ENCODE results near the gene MYRFL.

GRCh38 chr12:69998922-69999321, 173.9 kb downstream of the MYRFL start:
- TF ChIP-seq CTCF (IDR thresholded peaks at IDR 0.05) (no peak), JUN (CRISPR knock-in tag; IDR thresholded peaks at IDR 0.05) (no peak), IRF1 (CRISPR knock-in tag; IDR thresholded peaks at IDR 0.05) (no peak), ZNF138 (CRISPR knock-in tag; conservative IDR thresholded peaks at IDR 0.05) (no peak), FOXP4 (CRISPR knock-in tag; IDR thresholded peaks at IDR 0.05) (no peak), ZNF423 (CRISPR knock-in tag; IDR thresholded peaks at IDR 0.05) (no peak), GABPB1 (CRISPR knock-in tag; IDR thresholded peaks at IDR 0.05) (no peak), ZNF512 (CRISPR knock-in tag; IDR thresholded peaks at IDR 0.05; ENCODE audit: borderline replicate concordance) (no peak), ATF3 (CRISPR knock-in tag; conservative IDR thresholded peaks at IDR 0.05) (no peak), ZBTB21 (CRISPR knock-in tag; IDR thresholded peaks at IDR 0.05; ENCODE audit: borderline replicate concordance) (no peak), ZNF416 (CRISPR knock-in tag; IDR thresholded peaks at IDR 0.05) (no peak), GRHL2 (CRISPR knock-in tag; IDR thresholded peaks at IDR 0.05; ENCODE audit: insufficient replicate concordance, severe bottlenecking) (no peak)

All from WTC11 (cell line).